Measurements from ENCODE around the gene AP3S2.

AP3S2 gene

DNA sequence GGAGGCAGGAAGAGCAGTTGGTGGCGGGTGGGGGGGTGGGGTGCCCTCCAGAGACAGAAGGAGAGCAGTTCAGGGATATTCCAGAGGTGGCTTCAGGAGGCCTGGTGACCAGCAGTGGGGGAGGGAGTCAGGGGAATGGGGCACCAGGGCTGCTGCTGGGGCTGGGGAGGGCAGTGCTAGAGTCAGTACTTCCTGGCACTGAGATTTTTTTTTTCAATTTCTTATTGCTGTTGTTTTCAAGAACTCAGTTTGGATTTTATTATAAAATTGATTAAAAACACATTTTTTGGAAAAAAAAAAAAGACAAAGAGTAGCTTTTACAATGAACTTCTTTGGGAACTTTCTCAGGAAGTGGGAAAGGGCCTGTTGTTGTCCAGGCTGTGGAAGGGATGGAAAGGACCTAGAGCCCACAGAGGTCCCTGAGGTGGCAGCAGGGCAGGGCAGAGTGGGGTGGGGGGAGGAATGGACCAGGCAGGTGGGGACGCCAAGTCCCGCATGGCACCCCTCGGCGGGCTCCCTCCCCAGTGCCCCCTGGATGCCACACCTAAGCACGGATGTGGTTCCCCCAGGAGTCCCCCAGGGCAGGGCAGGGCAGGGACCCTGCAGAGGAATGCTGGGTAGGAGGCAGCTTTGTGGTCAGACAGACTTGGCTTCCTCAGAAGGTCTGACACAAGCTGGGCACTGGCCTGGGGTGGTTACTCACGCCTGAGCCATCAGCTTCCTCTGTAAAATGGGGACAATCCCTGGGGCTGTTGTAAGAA, 70.7 kb downstream of the AP3S2 start:
- Mint-ChIP-seq H3K9me3 (no peaks in the 10 kb centered on the region), H3K27me3 (ENCODE audit: low read depth, poor library complexity) (peaks cover 45% of the 10 kb centered on the region), H3K4me3 (no peak overlapping the region), H3K36me3 (ENCODE audit: low read depth) (no peaks in the 10 kb centered on the region), H3K27ac (no peak overlapping the region), H3K4me1 (peaks cover 18% of the 10 kb centered on the region)
- TF ChIP-seq, protein P1, sequence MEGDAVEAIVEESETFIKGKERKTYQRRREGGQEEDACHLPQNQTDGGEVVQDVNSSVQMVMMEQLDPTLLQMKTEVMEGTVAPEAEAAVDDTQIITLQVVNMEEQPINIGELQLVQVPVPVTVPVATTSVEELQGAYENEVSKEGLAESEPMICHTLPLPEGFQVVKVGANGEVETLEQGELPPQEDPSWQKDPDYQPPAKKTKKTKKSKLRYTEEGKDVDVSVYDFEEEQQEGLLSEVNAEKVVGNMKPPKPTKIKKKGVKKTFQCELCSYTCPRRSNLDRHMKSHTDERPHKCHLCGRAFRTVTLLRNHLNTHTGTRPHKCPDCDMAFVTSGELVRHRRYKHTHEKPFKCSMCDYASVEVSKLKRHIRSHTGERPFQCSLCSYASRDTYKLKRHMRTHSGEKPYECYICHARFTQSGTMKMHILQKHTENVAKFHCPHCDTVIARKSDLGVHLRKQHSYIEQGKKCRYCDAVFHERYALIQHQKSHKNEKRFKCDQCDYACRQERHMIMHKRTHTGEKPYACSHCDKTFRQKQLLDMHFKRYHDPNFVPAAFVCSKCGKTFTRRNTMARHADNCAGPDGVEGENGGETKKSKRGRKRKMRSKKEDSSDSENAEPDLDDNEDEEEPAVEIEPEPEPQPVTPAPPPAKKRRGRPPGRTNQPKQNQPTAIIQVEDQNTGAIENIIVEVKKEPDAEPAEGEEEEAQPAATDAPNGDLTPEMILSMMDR (IDR thresholded peaks at IDR 0.05) = no peak
- DNase-seq = no peak

DNA sequence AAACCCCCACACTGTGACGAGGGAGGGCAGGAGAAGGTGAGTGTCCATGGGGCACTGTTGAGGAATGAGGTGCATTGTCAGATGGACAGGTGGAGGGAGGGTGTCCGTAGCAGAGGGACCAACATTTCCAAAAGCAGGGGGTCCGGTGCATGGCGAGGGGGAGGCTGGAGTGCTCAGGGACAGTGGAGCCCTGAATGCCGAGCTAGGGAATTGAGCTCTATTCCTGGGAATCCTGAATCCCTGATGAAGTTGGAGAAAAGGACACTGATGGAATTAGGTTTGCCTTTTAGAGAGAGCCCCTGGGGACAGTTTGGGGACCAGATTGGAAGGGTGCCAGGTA, 71.2 kb downstream of the AP3S2 start:
- H3K9me3 Mint-ChIP-seq = no peaks in the 10 kb centered on the region
- TF ChIP-seq, protein P1 (IDR thresholded peaks at IDR 0.05) = no peak
- no peaks in the 10 kb centered on the region for H3K36me3 Mint-ChIP-seq (ENCODE audit: low read depth)
- no peak overlapping the region for H3K4me3 Mint-ChIP-seq
- no peak overlapping the region for H3K27ac Mint-ChIP-seq
- DNase-seq = no peak
- peaks cover 13% of the 10 kb centered on the region for H3K4me1 Mint-ChIP-seq
- peaks cover 51% of the 10 kb centered on the region for H3K27me3 Mint-ChIP-seq (ENCODE audit: low read depth, poor library complexity)

DNA sequence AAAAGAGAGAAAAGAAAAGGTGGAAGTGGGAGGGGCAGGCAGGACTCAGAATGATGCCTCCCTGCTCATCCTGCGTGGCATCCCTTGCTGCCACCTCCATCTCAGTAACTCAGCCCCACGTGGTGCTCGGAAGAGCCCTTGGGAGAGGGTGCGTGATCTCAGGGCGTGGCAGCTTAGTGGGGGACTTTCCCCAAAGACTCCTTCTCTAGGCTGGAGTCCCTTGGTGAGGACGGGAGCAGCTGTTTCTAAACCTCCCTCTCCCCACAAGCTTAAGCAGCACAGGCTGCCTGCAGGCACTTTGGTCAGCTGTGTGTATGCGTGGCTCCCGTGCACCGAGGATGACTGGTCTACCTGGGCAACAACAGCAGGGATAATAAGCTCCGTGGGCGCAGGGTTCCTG, 71.8 kb downstream of the AP3S2 start:
- no peak overlapping the region for H3K27ac Mint-ChIP-seq
- peaks cover 56% of the 10 kb centered on the region for H3K27me3 Mint-ChIP-seq (ENCODE audit: low read depth, poor library complexity)
- H3K36me3 Mint-ChIP-seq (ENCODE audit: low read depth) = no peaks in the 10 kb centered on the region
- H3K4me3 Mint-ChIP-seq = no peak overlapping the region
- TF ChIP-seq, protein P1 (IDR thresholded peaks at IDR 0.05) = no peak
- no peak for DNase-seq
- H3K9me3 Mint-ChIP-seq = no peaks in the 10 kb centered on the region
- H3K4me1 Mint-ChIP-seq = peaks cover 7% of the 10 kb centered on the region

DNA sequence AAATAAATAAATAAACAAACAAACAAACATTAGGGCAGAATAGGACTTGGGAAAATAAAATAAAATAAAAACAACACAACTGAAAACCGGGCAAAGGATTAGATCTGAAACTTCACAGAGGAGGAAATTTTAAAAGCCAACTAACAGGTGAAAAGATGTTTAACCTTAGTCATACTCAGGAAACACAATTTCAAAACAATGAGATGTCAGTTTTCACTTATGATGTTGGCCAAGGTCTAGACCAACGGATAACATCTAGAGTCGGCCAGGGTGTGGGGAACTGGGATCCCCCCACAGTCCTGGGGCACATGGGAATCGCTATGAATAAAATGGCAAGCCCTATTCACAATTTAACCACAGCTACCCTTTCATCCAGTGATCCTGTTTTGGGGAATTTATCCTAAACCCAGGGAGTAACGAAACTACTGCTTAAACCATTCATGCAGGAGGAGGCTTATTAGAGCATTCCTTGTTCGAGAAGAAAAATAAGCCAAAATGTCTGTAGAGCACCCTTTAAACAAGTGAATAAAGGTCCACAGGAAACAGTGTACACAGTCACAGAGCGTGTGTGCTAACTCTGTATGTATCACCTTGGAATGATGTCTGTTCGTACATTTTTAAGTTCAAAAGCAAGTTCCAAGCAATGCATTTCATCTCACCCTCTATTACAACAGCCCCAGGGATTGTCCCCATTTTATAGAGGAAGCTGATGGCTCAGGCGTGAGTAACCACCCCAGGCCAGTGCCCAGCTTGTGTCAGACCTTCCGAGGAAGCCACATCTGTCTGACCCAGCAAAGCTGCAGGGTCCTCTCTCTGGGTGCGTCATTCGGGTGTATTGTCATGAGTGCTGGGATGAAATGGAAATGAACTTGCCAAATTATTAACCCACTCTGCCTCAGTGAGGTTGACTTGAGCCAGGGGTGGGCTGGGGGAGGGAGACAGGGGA, 72.9 kb downstream of the AP3S2 start:
- TF ChIP-seq, protein P1 (IDR thresholded peaks at IDR 0.05) = no peak
- peaks cover 5% of the 10 kb centered on the region for H3K36me3 Mint-ChIP-seq (ENCODE audit: low read depth)
- peaks cover 7% of the 10 kb centered on the region for H3K9me3 Mint-ChIP-seq
- H3K4me3 Mint-ChIP-seq = no peak overlapping the region
- H3K4me1 Mint-ChIP-seq = peaks cover 3% of the 10 kb centered on the region
- no peak overlapping the region for H3K27ac Mint-ChIP-seq
- DNase-seq = no peak
- peaks cover 67% of the 10 kb centered on the region for H3K27me3 Mint-ChIP-seq (ENCODE audit: low read depth, poor library complexity)

DNA sequence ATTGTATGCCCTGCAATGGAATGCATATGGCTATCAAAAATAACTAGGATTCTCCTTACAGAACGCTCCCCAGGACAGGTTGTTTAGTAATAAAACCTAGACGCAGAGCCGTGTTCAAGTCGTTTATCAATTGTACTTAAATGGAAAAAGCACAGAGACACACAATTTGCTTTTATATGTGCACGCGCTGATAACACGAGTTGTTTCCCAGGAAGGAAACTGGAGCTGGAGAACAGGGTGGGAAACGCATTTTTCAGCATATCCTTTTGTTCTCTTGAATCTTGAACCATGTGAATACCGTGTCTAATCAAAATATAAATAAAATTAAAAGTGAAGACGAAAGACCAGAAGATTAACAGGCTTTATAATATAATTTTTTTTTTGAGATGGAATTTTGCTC, 75.5 kb downstream of the AP3S2 start:
- H3K9me3 Mint-ChIP-seq = peaks cover 18% of the 10 kb centered on the region
- no peak for DNase-seq
- no peaks in the 10 kb centered on the region for H3K4me1 Mint-ChIP-seq
- H3K27me3 Mint-ChIP-seq (ENCODE audit: low read depth, poor library complexity) = peaks cover 91% of the 10 kb centered on the region
- peak overlapping the region; percentile 14 for H3K27ac Mint-ChIP-seq
- H3K4me3 Mint-ChIP-seq = no peak overlapping the region
- TF ChIP-seq, protein P1 (IDR thresholded peaks at IDR 0.05) = no peak
- peaks cover 7% of the 10 kb centered on the region for H3K36me3 Mint-ChIP-seq (ENCODE audit: low read depth)
